HG03354 (cell line): ENCODE results near the gene CST3.
"Not testable (repeated sequence)": the region's sequence is repeated elsewhere in the genome, so short reads cannot be mapped to it uniquely, and the experiment has no call there.

Source experiments
- ATAC-seq: cut with Tn5 transposase; IDR thresholded peaks from one replicate; pipeline ENCODE4 v1.9.1; 2021; ENCODE audit warnings: mild to moderate bottlenecking; ENCODE audit not compliant: unreplicated experiment, poor library complexity, severe bottlenecking

Gene CST3

GRCh38 chr20:23663180-23663579 is 25.4 kb upstream of the CST3 start:
- ATAC-seq: no peak

GRCh38 chr20:23662276-23662870 is 24.6 kb upstream of the CST3 start:
- no peak for ATAC-seq

GRCh38 chr20:23661002-23661429 is 23.3 kb upstream of the CST3 start:
- ATAC-seq: no peak

- ATAC-seq: no peak
These were observed 22.5 kb upstream of the CST3 start for GRCh38 chr20:23659989-23660837.

- not testable (repeated sequence) for ATAC-seq
These were observed 21.8 kb upstream of the CST3 start for GRCh38 chr20:23659610-23659988.

- ATAC-seq: no peak
These were observed 21.3 kb upstream of the CST3 start for GRCh38 chr20:23658989-23659609.

GRCh38 chr20:23658336-23658735 is 20.6 kb upstream of the CST3 start:
- ATAC-seq: no peak

GRCh38 chr20:23657202-23657601 is 19.4 kb upstream of the CST3 start:
- ATAC-seq: no peak

GRCh38 chr20:23656372-23656771 is 18.6 kb upstream of the CST3 start:
- ATAC-seq: no peak

- no peak for ATAC-seq
These were observed 17.9 kb upstream of the CST3 start for GRCh38 chr20:23655491-23656211.

GRCh38 chr20:23654717-23655116 is 17.0 kb upstream of the CST3 start:
- ATAC-seq: no peak

- no peak for ATAC-seq
These were observed 16.2 kb upstream of the CST3 start for GRCh38 chr20:23654000-23654399.

- no peak for ATAC-seq
These were observed 15.7 kb upstream of the CST3 start for GRCh38 chr20:23653400-23653938.

- no peak for ATAC-seq
These were observed 15.2 kb upstream of the CST3 start for GRCh38 chr20:23652926-23653325.

GRCh38 chr20:23652371-23652770 is 14.6 kb upstream of the CST3 start:
- ATAC-seq: no peak

- no peak for ATAC-seq
These were observed 13.4 kb upstream of the CST3 start for GRCh38 chr20:23651117-23651516.

GRCh38 chr20:23649830-23650417 is 12.2 kb upstream of the CST3 start:
- ATAC-seq: no peak

GRCh38 chr20:23649242-23649641 is 11.5 kb upstream of the CST3 start:
- ATAC-seq: no peak

GRCh38 chr20:23647346-23647745 is 9.6 kb upstream of the CST3 start:
- no peak for ATAC-seq
